Occipital lobe (tissue), 2 donors: ENCODE data around the gene XPO6. TPM values are rescaled to one million over a fixed set of nuclear protein-coding genes. Genes with fewer than 3 reads are reported as not detected.
"Not testable (repeated sequence)": the region's sequence is repeated elsewhere in the genome, so short reads cannot be mapped to it uniquely, and the experiment has no call there.

Source experiments
- DNase-seq: peaks from one replicate; lab custom pipeline; 2025; lab: John Stamatoyannopoulos, UW
- total RNA-seq: library from RNA; depleted of rRNA; stranded (reverse); fragments of >200 nt; gene quantifications from one replicate; pipeline ENCODE4 v1.2.3, GENCODE V29; 2014

The XPO6 gene
- total RNA-seq: 66.4 TPM

GRCh38 chr16:28211758-28212531, at the start of gene XPO6:
XPO6 (minus strand) TSS chr16:28211965; CDS start chr16:28211368, 597 bp downstream.
- peak; percentile 93 for DNase-seq

GRCh38 chr16:28260193-28260592, 48.4 kb upstream of the XPO6 start:
- no peak for DNase-seq

GRCh38 chr16:28259781-28260150, 48.0 kb upstream of the XPO6 start:
- DNase-seq: no peak

GRCh38 chr16:28259091-28259780, 47.5 kb upstream of the XPO6 start:
- DNase-seq: no peak

- DNase-seq: peak; percentile 25
These were observed 46.8 kb upstream of the XPO6 start for GRCh38 chr16:28258567-28258966.

GRCh38 chr16:28257256-28257655, 45.5 kb upstream of the XPO6 start:
- DNase-seq: no peak

GRCh38 chr16:28255838-28256237, 44.1 kb upstream of the XPO6 start:
- no peak for DNase-seq

GRCh38 chr16:28254158-28254557, 42.4 kb upstream of the XPO6 start:
- no peak for DNase-seq

- DNase-seq: no peak
These were observed 39.2 kb upstream of the XPO6 start for GRCh38 chr16:28250999-28251398.

- DNase-seq: not testable (repeated sequence)
These were observed 37.7 kb upstream of the XPO6 start for GRCh38 chr16:28249483-28249882.

- DNase-seq: no peak
These were observed 30.2 kb upstream of the XPO6 start for GRCh38 chr16:28241924-28242323.

- no peak for DNase-seq
These were observed 26.1 kb upstream of the XPO6 start for GRCh38 chr16:28237754-28238357.

- no peak for DNase-seq
These were observed 20.0 kb upstream of the XPO6 start for GRCh38 chr16:28231763-28232162.

- DNase-seq: not testable (repeated sequence)
These were observed 12.1 kb upstream of the XPO6 start for GRCh38 chr16:28223909-28224308.

- not testable (repeated sequence) for DNase-seq
These were observed 8.0 kb upstream of the XPO6 start for GRCh38 chr16:28219777-28220176.

- no peak for DNase-seq
These were observed 7.5 kb upstream of the XPO6 start for GRCh38 chr16:28219282-28219681.

GRCh38 chr16:28218109-28218508, 6.3 kb upstream of the XPO6 start:
- no peak for DNase-seq

- DNase-seq: no peak
These were observed 5.6 kb upstream of the XPO6 start for GRCh38 chr16:28217326-28217725.

- DNase-seq: no peak
These were observed 1.6 kb upstream of the XPO6 start for GRCh38 chr16:28213396-28213795.

GRCh38 chr16:28212532-28212873, 738 bp upstream of the XPO6 start:
- no peak for DNase-seq

GRCh38 chr16:28210979-28211588, 681 bp downstream of the XPO6 start:
- DNase-seq: peak; percentile 31

- no peak for DNase-seq
These were observed 1.5 kb downstream of the XPO6 start for GRCh38 chr16:28210264-28210663.
